ENCODE data around the gene WDFY1.

DNA sequence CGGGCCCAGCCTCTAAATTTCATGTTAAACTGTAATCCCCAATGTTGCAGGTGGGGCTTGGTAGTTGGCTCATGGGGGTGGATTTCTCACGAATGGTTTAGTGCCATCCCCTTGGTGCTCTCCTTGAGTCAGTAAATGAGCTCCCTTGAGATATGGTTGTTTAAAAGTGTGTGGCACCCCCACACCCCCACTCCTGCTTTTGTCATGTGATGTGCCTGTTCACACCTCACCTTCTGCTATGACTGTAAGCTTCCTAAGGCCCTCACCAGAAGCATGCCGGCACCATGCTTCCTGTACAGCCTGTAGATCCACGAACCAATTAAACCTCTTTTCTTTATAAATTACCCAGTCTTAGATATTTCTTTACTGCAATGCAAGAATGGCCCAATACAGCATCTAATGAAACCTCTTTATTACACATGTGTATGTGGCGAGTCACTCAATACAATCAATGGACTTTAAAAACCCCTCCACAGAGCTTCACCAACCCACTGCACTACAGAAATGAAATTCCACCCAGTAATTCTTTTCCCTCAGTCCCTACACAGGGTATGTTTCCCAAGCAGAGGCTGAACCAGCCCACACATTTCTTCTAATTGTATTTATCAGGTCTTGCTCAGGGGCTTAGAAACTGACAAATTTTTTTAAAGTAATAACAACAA lies 47.3 kb downstream of the WDFY1 start:
- TF ChIP-seq PPARA (CRISPR knock-in tag; IDR thresholded peaks at IDR 0.05; ENCODE audit: borderline replicate concordance) (no peak), ESRRG (CRISPR knock-in tag; IDR thresholded peaks at IDR 0.05) (no peak), ZFP3 (CRISPR knock-in tag; IDR thresholded peaks at IDR 0.05) (no peak)
- TF ChIP-seq, protein P1, sequence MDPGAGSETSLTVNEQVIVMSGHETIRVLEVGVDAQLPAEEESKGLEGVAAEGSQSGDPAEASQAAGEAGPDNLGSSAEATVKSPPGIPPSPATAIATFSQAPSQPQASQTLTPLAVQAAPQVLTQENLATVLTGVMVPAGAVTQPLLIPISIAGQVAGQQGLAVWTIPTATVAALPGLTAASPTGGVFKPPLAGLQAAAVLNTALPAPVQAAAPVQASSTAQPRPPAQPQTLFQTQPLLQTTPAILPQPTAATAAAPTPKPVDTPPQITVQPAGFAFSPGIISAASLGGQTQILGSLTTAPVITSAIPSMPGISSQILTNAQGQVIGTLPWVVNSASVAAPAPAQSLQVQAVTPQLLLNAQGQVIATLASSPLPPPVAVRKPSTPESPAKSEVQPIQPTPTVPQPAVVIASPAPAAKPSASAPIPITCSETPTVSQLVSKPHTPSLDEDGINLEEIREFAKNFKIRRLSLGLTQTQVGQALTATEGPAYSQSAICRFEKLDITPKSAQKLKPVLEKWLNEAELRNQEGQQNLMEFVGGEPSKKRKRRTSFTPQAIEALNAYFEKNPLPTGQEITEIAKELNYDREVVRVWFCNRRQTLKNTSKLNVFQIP (CRISPR knock-in tag; IDR thresholded peaks at IDR 0.05; ENCODE audit: borderline replicate concordance, low read depth) = no peak

Data from SK-N-SH treated with all-trans-retinoic acid at 6 μM for 48 hours (cell line).